Dermis microvascular lymphatic vessel endothelial cell (primary cell): ENCODE measurements around the gene KCNMB2. TPM values are rescaled to one million over a fixed set of nuclear protein-coding genes. Genes with fewer than 3 reads are reported as not detected.

Source experiments
- DNase-seq, 2 donors: peaks; one replicate each; pipeline versions ENCODE4 v3.0.0 to v3.0.0-alpha.2; 2010; ENCODE audit warnings: low read depth in 2 of 2
- total RNA-seq: library from RNA; depleted of rRNA; stranded (reverse); fragments of >200 nt; gene quantifications from 2 replicates; pipeline ENCODE4 v1.2.1, GENCODE V29; 2014

Gene KCNMB2
- total RNA-seq, 1 donor from 2014 or later, result not detected

DNA sequence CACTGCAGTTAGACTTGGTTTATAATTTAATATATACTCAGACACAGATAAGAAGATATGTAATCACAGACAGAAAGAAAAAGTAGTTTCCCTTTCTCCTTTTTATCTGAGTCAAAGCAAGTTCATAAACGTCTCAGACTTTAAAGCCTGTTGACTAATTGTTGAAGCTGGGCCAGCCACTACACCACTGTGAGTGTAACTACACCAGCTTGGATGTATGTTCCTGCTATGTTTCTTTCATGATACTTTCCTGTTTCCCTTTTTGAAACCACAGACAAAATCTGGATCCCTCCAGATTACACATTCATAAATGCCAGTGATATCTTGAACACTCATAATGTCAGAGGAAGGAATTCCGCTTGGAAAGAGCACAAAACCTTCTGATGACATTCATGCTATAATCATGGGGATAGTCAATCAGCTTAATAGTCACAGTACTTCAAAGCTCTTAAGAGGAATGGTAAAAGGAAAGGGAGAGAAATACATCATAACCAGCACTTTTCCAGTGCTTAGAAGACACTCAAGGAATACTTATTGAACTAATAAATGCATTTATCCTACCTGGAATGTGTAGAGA is 32.0 kb downstream of the KCNMB2 start:
- no peak for DNase-seq

DNA sequence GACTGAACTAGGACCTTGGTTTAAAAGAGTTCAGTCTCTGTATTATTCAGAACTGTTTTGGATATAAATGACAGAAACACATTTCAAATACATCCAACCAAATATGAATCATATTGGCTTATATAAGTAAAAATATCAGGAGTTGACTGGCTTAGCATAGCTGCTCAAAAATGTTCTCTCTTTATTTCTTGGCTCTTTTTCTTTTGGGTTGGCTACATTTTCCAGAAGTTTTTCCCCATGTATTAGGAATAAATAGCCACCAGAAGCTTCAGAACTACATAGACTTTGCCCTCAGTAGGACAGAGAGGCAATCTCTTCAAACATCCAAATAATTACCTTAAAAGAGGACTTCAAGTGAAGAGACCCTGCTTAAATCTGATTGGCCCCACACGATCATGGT is 32.7 kb downstream of the KCNMB2 start:
- no peak for DNase-seq

DNA sequence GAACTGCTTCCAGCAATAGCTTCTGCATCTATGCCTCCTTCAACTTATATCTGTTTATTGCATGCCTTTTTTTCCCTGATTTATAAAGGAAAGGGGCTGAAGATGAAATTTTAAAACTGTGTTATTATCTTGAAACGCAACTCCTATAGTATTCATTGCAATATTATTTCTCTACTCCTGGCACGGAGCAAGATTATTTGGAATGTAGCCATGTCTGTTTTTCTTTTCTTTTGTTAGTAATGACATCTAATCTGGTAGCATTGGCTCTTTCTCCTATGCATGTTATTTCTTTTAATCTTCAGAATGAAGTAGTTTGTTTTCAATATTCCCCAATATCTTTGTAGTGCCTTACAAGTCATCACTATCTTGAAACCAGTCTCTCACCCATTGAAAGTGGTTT is 33.6 kb downstream of the KCNMB2 start:
- DNase-seq, result no peak

DNA sequence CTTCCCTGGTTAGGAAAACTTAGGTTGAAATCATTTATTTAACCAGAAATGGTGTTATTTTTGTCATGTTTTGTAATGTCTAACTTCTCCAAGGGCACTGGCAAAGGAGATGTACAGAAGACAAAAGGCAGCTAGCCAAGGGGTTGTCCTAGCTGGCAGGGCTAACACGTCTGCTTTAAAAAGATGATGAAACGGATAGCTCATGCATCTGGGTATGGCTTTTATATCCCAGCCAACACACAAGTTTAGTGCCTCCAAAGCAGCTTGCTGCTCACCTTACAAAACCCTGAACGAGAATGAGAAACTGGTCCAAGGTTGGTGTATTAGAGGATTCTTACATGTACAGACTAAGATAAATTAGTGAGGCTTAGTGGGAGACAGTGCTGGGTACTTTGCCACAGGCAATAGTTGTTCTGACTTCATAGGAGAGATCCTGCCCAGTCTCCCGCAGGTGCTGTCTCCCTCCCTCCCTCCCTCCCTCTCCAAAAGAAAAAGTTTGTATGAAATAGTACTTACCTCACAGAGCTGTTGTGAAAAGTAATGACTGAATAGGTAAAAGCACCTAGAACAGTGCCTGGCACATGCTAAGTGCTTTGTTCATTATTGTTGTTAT is 47.8 kb downstream of the KCNMB2 start:
- DNase-seq, result no peak

DNA sequence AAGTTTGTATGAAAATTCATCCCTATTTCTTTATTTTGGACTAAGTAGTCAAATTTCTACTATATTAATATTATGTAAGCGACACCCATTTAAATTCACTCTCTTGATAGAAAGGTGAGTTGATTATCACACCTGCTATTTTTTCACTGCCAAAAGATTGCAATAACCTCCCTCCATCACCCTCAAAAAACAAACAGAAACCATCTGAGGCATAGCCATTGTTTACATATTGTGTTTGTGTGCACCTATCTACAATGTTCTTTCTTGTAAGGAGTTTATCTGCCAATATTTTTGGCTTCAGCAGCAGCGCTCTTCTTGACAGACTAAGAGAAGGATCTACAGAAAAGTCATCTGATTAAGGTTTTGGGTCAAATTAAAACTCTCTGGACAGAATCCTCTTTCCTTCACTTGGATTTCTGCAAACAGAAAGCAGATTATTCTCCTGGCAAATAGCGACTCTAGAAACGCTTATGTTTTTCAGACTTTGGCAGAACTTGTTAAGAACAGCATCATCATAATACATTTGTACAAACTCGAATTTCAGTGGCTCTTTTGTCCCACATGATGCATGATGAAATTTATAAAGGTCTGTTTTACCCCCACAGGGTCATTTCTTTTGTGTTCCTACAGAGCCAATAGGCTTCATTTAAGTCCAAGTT is 48.6 kb downstream of the KCNMB2 start:
- no peak for DNase-seq

DNA sequence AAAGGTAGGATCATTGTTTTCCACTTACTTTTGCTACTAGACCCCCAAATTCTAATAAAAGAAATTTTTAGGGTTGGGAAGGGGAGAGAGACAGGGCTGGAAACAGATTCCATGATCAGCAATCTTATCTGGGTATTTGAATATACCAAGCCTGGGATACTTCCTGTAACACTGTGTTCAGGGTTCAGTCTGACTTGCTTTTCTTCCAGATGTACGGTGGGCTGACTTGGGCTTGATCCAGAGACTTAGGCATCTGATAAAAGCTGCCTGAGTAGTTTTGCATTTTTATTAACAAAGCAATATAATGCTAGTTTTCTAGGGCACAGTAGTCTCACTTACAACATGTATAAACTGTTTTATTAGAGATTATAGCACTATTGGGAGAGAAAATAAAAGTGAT is 49.2 kb downstream of the KCNMB2 start:
- DNase-seq, result no peak

DNA sequence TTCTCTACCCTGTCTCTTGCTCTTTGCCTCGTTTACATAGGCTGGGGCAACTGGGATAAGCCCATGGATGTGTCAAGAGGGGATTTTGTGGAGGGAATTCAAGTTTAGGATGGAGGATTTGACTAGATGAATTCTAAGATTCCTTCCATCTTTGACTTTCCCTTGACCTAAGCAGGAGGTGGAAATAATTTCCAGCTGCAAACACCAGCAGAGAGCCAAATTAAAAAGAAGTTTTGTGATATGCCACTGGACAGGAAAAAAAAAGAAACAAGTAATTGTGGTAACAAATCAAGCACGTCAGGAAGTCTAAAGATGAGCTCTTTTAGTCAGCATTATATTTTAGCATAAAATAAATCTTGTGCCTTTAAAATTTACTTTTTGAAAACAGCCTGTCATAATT is 49.8 kb downstream of the KCNMB2 start:
- DNase-seq, result no peak

DNA sequence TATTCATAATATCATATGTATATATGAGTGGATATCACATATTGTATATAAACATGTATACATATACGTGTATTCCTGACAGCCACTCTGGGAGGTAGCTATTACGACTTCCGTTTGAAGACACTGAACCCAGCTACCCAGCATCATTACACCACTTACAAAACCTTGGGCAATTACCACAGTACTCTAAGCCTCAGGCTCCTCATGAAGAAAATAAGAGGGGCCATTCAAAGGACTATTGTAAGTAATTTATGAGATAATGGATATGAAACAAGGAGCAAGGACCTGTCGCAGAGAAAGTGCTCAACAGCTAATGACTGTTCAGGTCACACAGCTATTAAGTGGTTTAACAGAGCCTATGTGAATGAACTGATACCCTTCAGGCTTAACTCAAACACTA is 52.4 kb downstream of the KCNMB2 start:
- no peak for DNase-seq

DNA sequence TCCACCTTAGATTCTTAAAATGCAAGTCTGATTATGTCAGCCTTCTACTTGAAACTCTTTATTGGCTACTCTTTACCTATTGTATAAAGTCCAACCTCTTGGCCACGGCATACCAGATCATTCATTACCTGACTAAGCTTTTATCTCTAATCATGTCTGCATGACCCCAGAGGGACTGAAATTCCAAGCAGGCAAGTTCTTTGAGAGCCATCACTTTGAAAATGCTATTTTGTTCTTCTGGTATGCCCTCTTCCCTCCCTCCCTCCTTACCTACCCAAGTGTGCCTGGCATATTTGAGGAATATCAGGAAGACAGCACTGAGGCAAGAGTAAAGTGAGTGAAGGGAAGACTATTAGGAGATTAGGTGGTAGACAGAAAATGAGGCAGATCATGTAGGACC is 57.5 kb downstream of the KCNMB2 start:
- no peak for DNase-seq

DNA sequence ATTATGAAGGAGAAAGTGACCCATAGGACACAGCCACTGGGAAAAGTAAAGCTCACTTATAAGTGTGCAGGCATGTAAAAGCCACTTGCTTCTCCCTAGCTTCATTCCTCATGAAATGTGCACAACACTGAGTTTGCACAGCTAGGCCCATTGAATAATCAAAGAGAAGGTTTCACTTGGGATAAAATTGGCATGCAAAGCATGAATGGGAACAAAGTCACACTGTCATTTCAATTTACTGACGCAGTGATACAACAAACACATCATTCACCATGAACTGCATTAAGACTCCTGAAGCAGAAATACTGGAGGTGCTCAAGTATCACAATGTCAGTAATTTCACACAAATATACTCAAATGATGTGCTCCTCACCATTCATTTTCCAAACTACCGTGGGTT is 61.1 kb downstream of the KCNMB2 start:
- DNase-seq, result no peak

DNA sequence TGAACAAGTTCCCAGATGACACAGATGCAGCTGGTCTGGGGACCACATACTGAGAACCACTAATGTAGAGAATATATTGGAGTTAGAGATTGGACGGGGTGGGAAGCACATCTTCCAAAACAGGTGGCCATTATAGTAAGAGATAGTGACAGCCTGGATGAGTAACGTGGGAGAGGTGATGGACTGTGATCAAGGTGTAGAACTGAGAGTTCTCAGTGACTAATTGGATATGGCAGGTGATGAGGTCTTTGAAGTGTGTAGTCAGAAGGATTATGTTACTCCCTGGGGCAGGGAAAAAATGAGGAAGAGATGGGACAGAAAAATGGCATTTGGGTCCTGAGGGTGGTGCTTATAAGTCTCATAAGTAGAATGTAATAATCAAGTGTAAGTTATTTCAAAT is 66.6 kb downstream of the KCNMB2 start:
- no peak for DNase-seq

DNA sequence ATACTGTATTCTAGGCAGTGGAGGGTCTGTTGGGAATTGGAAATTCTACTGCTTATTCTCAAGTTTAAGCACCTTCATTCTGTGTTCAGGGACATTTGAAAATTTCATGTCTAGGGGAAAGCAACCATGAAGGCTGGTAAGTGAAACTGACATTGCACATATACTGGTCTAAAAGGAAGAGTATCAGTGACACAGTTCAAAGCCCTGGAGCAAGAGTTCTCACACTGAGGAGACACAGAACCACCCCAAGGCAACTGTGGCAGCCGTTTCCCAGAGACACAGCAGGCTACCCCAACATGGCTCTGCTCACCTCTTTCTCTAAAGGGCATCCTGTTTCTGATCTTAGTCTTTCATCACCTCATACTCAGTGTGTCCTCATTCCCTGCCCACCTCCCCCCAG is 67.5 kb downstream of the KCNMB2 start:
- DNase-seq, result no peak

DNA sequence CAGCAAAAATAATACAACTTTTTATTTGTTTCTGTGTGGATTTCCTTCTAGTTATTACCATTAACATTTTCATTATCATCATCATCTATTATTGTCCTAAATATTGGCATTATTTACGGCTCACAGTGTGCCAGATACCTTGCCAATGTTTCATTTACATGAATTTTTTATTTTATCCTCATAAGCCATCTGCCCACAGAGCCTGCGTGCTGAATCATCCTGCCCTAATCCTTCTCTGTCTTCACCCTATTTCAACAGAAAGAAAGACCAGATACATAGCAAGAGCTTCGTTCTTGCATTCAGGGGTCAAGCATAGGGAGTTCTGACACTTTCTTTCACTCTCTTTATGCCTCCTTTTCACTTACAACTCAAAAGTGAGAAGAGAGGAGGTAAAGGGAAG is 82.0 kb downstream of the KCNMB2 start:
- DNase-seq, result no peak

DNA sequence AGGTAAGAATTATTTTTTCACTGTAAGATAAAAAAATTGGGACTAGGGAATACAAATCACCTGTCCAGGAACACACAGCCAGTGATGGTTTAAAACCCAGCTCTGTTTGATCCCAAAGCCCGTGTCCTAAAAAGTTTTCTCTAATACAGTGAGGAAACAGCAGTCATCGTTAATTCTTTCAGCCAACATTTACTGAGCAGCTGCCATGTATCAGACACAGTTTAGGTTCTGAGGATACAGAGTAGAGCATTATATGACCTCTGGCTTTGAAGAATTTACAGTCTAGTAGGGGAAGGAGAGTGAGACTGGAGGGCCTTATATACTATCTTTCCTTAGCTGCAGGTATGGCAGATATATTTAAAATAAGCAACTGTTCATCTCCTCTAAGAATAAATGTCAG is 82.7 kb downstream of the KCNMB2 start:
- DNase-seq, result no peak

DNA sequence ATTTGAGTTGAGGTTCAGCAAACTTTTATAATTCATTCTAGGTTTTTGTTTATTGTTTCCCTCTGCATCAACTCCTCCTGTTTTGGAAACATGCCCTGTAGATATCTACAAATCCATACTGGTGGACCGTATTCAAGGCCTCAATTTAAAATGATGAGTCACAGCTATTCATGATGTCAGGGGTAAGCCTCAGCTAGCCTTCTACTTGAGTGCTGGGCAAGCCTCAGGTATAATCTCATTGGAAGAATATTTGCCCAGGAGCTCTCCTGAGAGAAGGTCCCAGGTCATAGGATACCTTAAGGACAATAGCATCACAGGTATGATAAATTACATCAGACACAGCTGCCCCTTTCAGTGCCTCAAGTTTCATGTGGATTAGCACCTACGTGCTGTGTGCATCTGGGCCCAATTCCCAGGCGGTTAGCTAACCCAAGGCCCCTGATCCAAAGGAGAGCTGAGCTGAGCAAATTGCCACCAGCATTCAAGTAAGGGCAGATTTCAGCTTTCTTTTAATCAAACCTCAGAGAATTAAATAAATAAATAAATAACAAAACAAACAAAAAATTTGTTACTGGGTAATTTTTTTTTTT is 87.5 kb downstream of the KCNMB2 start:
- DNase-seq, result no peak

DNA sequence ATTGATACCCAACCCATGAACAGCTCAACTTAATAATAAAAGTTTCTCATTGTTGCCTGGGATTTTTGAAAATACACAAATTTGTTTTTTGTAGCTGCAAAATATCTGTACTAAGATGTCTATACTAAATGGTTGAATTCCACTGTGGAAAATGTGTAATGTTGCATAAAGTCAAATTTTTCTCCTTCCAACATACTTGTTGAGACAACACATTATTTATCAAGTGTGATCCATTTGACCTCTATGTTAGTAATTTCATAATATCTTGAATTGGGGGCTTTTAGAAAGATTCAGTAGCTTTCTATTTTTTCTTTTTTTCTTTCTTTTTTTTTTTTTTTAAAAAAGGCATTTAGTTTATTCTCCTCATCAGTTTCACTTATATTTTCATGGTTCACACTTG is 88.0 kb downstream of the KCNMB2 start:
- DNase-seq, result no peak

DNA sequence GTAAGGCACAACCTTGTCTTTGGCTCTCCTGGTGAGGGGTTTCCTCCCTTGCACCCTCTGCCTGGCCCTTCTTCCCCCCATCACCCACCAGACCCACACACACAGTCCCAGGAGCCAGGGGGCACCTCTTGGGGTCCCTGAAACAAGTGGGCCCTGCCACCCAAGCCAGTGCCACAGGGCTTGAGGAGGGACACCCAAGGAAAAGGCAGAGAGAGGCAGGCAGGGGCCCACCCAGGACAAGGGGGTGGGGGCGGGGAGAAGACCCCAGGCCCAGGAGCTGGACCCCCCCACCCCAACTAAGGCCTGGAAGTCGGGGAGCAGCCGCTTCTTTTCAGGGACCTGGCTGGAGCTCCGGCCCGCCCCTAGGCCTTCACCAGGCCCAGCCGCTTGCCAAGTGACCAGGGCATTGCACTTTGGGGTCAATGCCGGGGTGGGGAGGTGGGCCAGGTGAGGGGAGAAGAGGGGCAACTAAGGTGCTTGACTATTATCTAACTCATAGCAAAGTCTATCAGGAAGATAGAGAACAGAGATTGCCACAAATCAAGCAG is 88.9 kb downstream of the KCNMB2 start:
- DNase-seq, result no peak

DNA sequence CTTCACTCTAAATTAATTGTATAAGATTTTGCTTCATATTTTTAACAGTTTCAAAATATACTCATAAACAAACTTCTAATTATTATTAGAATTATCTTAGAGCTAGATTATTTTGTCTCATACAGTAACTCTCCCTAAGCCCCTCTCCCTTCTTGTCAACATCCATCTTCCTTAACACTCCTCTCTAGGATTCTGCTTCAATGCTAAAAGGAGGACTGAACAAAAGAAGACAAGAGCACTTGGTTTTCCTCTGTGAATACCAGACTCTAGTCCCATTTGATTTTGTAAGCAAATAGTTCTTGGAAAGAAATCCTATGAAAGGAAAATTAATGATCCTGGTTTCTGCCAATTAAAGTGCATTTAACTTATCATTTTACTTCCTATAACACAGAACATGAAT is 91.8 kb downstream of the KCNMB2 start:
- no peak for DNase-seq

DNA sequence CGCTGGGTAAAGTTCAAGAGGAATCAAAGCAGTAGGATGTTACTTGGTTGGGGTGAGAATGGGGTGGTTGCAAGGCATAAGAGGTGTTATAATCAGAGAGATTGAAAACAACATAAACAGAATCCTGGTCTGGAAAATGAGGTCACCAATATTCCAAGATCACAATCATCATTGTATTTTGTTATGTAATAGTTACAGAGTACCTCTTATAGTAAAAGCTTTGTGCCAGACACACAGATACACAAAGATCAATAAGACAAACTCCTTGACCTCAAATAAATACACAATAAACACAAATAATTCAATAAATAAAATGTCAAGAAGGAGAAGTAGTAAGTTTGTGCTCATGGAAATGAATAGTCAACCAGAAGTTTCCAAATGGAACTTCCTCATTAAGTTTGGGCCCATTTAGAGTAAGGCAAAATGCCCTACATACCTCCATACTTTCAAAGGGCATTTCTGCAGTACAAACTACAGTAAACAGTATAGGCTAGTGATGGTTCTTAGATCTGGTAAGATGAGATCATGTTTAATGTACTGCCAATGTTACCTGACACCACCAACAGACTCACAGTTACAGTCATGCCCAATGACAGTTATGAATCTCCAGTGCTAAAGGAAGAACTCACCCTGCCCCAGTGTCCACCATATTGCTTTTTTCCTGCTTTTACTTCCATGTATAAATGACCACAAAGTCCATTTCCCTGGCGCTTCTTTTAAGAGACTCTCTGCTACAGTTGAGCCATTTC is 93.4 kb downstream of the KCNMB2 start:
- no peak for DNase-seq

DNA sequence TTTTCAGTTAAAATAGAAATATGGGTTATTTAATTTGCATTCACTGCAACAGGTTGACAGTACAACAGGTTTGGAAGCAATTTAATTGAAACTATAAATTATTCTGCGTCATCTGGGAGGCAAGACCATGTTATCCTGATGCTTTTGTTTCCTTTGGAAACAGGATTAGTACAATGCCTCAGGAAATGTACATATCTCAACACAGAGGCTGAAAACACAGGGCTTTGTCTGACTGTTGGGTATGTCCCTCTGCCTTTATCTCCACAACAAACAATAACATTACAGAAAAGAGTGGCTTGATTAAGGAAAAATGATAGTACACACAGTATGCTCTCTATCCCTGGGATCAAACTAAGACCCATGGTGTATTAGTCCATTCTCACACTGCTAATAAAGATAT is 95.7 kb downstream of the KCNMB2 start:
- no peak for DNase-seq

DNA sequence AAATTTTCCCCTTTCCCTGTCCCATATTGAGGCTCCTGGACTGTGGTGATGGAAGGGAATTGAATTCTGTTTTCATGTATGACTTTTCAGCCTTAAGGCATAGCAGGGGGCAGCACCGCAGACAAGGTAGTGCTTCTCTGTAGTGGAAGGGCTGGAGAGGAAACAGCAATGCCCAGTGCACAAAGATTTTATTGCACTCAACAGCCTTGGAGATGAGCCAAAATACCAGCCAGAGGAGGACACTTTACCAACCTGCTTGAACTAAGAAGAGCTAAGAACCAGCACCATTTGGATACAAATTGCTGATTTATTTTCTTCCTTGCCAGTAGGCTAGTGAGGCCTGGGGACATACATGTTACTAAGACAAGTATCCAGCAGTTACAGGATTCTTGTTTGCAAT is 98.7 kb downstream of the KCNMB2 start:
- no peak for DNase-seq

DNA sequence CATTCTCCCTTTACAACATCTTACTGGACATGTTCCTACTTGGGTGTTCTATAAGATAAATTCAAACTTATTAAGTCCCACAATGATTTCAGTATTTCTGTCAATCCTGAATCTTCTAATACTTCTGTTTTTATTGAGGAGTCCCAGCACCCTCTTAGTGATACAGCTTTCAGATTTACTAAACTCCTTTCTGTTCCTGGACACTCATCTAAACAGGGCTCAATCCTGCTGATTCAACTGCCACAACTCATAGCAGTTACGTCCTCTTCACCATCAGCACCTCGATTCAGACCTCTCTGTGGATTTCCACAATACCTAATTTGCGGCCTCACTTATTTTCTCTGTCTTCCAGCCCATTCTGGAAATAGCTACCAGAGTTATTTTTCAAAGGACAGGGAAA is 101.6 kb downstream of the KCNMB2 start:
- DNase-seq, result no peak
